Measurements from ENCODE around the gene KLHL17.
A peak's percentile ranks its signal among the peaks of the same experiment; 100 is the strongest.

The KLHL17 gene

DNA sequence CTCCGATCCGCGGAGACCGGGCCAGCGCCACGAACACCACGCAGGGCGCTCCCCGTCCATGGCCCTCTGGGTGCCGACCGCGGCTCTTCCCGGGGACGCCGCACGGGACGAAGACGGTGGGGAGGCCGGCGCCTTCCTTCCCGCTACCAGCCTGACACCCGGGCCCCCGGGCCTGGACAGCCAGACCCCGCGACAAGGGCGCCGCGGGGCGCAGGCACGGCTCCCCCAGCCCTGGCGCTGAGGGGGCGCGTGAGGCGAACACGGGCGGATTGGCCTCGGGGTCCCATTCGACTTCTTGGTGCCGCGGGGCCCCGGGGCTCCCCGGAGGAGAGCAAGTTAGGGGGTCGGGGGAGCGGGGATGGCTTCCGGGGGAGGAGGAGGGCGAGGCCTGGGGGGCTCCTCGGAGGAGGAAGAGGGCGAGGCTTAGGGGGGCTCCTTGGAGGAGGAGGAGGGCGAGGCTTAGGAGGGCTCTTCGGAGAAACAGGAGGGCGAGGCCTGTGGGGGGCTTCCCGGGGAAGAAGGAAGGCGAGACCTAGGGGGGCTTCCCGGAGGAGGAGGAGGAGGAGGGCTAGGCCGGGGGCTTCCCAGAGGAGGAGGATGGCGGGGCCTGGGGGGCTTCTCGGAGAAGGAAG lies 537 bp upstream of the KLHL17 start:
- H3K27me3 ChIP-seq = no peaks in the 10 kb centered on the region
- TF ChIP-seq, protein P1, sequence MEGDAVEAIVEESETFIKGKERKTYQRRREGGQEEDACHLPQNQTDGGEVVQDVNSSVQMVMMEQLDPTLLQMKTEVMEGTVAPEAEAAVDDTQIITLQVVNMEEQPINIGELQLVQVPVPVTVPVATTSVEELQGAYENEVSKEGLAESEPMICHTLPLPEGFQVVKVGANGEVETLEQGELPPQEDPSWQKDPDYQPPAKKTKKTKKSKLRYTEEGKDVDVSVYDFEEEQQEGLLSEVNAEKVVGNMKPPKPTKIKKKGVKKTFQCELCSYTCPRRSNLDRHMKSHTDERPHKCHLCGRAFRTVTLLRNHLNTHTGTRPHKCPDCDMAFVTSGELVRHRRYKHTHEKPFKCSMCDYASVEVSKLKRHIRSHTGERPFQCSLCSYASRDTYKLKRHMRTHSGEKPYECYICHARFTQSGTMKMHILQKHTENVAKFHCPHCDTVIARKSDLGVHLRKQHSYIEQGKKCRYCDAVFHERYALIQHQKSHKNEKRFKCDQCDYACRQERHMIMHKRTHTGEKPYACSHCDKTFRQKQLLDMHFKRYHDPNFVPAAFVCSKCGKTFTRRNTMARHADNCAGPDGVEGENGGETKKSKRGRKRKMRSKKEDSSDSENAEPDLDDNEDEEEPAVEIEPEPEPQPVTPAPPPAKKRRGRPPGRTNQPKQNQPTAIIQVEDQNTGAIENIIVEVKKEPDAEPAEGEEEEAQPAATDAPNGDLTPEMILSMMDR (IDR thresholded peaks at IDR 0.05; ENCODE audit: low read depth, low read length) = no peak
- no peaks in the 10 kb centered on the region for H3K9me3 ChIP-seq
- H3K4me3 ChIP-seq (ENCODE audit: low read depth, low read length) = peak overlapping the region; percentile 66
- H3K4me1 ChIP-seq = no peaks in the 10 kb centered on the region
- peaks cover 35% of the 10 kb centered on the region for H3K36me3 ChIP-seq
- no peak for DNase-seq

DNA sequence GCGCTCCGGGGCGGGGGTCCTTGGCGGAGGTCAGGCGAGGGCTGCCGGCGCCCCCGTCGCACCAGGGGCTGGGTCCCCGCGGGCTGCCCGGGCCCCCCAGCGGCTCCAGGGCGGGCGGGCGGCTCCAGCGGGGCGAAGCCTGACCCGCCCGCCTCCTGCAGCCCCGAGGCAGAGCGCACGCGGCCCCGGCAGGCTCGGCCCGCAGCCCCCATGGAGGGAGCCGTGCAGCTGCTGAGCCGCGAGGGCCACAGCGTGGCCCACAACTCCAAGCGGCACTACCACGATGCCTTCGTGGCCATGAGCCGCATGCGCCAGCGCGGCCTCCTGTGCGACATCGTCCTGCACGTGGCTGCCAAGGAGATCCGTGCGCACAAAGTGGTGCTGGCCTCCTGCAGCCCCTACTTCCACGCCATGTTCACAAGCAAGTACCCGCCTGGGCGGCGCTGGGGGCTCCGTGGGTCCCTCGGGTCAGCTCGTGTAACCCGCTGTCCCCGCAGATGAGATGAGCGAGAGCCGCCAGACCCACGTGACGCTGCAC lies 817 bp downstream of the KLHL17 start:
- TF ChIP-seq, protein P1 (IDR thresholded peaks at IDR 0.05; ENCODE audit: low read depth, low read length) = no peak
- no peak for DNase-seq
- no peaks in the 10 kb centered on the region for H3K4me1 ChIP-seq
- H3K36me3 ChIP-seq = peaks cover 28% of the 10 kb centered on the region
- no peaks in the 10 kb centered on the region for H3K27me3 ChIP-seq
- peak overlapping the region; percentile 66 for H3K4me3 ChIP-seq (ENCODE audit: low read depth, low read length)
- H3K9me3 ChIP-seq = no peaks in the 10 kb centered on the region

DNA sequence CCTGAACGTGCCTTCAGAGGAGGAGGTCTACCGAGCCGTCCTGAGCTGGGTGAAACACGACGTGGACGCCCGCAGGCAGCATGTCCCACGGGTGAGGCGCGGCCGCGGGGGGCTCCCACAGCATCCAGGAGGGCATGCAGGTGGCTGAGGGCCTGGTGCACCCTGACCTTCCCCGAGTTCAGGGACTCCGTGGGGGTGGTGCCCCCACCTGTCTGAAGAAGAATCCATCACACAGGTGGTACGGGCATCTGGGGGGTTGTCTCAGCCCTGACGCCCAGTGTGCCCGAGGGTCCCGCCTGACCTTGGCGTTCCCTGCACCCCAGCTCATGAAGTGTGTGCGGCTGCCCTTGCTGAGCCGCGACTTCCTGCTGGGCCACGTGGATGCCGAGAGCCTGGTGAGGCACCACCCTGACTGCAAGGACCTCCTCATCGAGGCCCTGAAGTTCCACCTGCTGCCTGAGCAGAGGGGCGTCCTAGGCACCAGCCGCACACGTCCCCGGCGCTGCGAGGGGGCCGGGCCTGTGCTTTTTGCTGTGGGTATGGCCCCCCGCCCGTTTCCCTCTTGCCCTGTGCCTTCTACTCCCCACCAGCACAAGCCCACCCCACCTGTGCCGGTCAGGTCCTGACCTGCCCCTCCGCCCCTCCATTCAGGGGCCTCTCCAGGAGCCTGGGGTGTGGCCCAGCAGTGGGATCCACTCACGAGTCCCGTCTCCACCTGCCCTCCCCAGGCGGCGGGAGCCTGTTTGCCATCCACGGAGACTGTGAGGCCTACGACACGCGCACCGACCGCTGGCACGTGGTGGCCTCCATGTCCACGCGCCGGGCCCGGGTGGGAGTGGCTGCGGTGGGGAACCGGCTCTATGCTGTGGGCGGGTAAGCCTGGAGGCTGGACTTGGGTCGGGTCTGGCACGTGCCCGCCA lies 2.3 kb downstream of the KLHL17 start:
- TF ChIP-seq, protein P1 (IDR thresholded peaks at IDR 0.05; ENCODE audit: low read depth, low read length) = no peak
- peaks cover 4% of the 10 kb centered on the region for H3K4me1 ChIP-seq
- no peak for DNase-seq

DNA sequence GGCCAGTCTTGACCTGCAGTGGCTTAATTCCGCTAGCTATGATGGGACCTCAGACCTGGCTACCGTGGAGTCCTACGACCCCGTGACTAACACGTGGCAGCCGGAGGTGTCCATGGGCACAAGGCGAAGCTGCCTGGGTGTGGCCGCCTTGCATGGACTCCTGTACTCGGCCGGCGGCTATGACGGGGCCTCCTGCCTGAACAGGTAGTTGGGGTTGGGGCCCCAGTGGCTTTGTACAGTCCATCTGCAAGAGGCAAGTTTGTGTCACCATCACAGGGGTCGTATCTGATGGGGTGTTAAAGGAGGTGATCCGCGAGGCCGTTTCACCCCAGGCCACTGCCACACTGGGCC lies 2.9 kb downstream of the KLHL17 start:
- TF ChIP-seq, protein P1 (IDR thresholded peaks at IDR 0.05; ENCODE audit: low read depth, low read length) = no peak
- peaks cover 21% of the 10 kb centered on the region for H3K36me3 ChIP-seq
- peaks cover 4% of the 10 kb centered on the region for H3K4me1 ChIP-seq
- H3K9me3 ChIP-seq = no peaks in the 10 kb centered on the region
- no peak for DNase-seq
- H3K4me3 ChIP-seq (ENCODE audit: low read depth, low read length) = no peak overlapping the region
- 0 out of 2 replicates have a peak, but pooled peaks cover 3% of the 10 kb centered on the region for H3K27me3 ChIP-seq

More for the DNA sequence above, 2.3 kb downstream of the KLHL17 start:
- Histone ChIP-seq H3K36me3 (peaks cover 21% of the 10 kb centered on the region), H3K4me3 (ENCODE audit: low read depth, low read length) (no peak overlapping the region), H3K27me3 (0 out of 2 replicates have a peak, but pooled peaks cover 3% of the 10 kb centered on the region), H3K9me3 (no peaks in the 10 kb centered on the region)

DNA sequence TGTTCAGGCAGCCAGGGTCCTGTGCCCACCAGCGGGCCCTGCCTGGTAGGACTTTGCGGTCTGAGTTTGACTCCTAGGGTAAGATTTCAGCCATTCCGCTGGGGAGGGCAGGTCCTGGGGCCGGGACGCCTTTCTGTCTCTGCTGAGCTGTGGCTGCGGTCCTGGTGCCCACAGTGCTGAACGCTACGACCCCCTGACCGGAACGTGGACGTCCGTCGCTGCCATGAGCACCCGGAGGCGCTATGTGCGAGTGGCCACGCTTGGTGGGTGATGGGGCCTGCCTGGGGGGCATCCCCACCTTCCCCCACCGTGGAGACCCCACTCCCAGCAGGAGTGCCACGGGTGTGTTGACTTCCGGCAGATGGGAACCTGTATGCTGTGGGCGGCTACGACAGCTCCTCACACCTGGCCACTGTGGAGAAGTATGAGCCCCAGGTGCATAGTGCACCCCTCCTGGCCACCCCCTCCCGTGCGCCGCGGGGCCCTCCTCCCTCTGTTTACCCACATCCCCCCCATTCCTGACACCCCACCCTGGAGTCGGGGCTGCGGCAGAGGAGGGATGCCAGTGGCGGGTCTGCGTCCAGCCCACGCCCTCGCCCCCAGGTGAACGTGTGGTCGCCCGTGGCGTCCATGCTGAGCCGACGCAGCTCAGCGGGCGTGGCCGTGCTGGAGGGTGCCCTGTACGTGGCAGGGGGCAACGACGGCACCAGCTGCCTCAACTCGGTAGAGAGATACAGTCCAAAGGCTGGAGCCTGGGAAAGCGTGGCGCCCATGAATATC lies 3.6 kb downstream of the KLHL17 start:
- Histone ChIP-seq H3K9me3 (no peaks in the 10 kb centered on the region), H3K36me3 (peaks cover 21% of the 10 kb centered on the region), H3K4me1 (peaks cover 4% of the 10 kb centered on the region), H3K27me3 (0 out of 2 replicates have a peak, but pooled peaks cover 3% of the 10 kb centered on the region), H3K4me3 (ENCODE audit: low read depth, low read length) (no peak overlapping the region)
- DNase-seq = no peak
- TF ChIP-seq, protein P1 (IDR thresholded peaks at IDR 0.05; ENCODE audit: low read depth, low read length) = no peak

Measured in BE2C (cell line).